Measurements from ENCODE around the gene BEX2. TPM values are rescaled to one million over a fixed set of nuclear protein-coding genes. Genes with fewer than 3 reads are reported as not detected.

BEX2 gene
- total RNA-seq, 1 experiment from 2014 or later, result 0.76 TPM

Other genes starting within 250 kb of the BEX2 start
- gene BEX1, start 246.8 kb downstream of the BEX2 start, total RNA-seq (2014; rRNA removed; shearing (Covaris generic)), result 22.1 and 35.8 TPM in 2 replicates
- 0.38 and 1.6 TPM in 2 replicates for gene NXF3, start 217.8 kb downstream of the BEX2 start, total RNA-seq (2014; rRNA removed; shearing (Covaris generic))
- 1.2 TPM in 1 of 2 replicates, not detected in the other for gene BEX4, start 95.9 kb downstream of the BEX2 start, total RNA-seq (2014; rRNA removed; shearing (Covaris generic))
- gene TCEAL8, start 55.8 kb downstream of the BEX2 start, total RNA-seq (2014; rRNA removed; shearing (Covaris generic)), result 60.7 and 64.9 TPM in 2 replicates
- gene TCEAL5, start 34.2 kb downstream of the BEX2 start, total RNA-seq (2014; rRNA removed; shearing (Covaris generic)), result not detected in 2 replicates
- gene TCEAL7, start 19.2 kb upstream of the BEX2 start, total RNA-seq (2014; rRNA removed; shearing (Covaris generic)), result 16.6 and 29.0 TPM in 2 replicates
- gene TCEAL9, start 45.5 kb upstream of the BEX2 start, total RNA-seq (2014; rRNA removed; shearing (Covaris generic)), result 166 and 199 TPM in 2 replicates
- 187 and 228 TPM in 2 replicates for gene BEX3, start 65.5 kb upstream of the BEX2 start, total RNA-seq (2014; rRNA removed; shearing (Covaris generic))
- gene RAB40A, start 208.5 kb upstream of the BEX2 start, total RNA-seq (2014; rRNA removed; shearing (Covaris generic)), result not detected in 2 replicates